Common myeloid progenitor, CD34-positive (primary cell): ENCODE measurements around the gene ACHE.

Experiments used
- CTCF ChIA-PET: fragments of 350-600 bp; sonication (Branson Sonifier 250); formaldehyde crosslinking; loops from one replicate; lab custom pipeline; 2021; ENCODE audit warnings: antibody characterized with exemption; lab: Charles Lee
- POLR2A ChIA-PET: fragments of 350-600 bp; sonication (Branson Sonifier 250); formaldehyde crosslinking; loops from one replicate; lab custom pipeline; 2021; ENCODE audit warnings: antibody characterized with exemption; lab: Charles Lee
- DNase-seq, 3 donors: peaks; one replicate each; pipeline versions ENCODE4 v3.0.0 to v3.0.0-alpha.2; 2013
- H3K27ac ChIP-seq, 2 experiments: 1 replicate in 1 of 2; 2 replicates in 1 of 2; pipeline ENCODE4 v1.7.0; 2013; ENCODE audit warnings: inconsistent platforms in 2 of 2, low read length in 2 of 2, mild to moderate bottlenecking in 2 of 2, low read depth in 1 of 2, moderate library complexity in 1 of 2; ENCODE audit not compliant: severe bottlenecking in 2 of 2, insufficient read depth in 1 of 2, poor library complexity in 1 of 2
- H3K27me3 ChIP-seq, 5 experiments: replicated peaks in 2 of 5; 1 replicate in 3 of 5; 2 replicates in 2 of 5; pipeline versions ENCODE4 v1.6.1 to v1.7.0; 2013; ENCODE audit warnings: low read length in 4 of 5, mild to moderate bottlenecking in 2 of 5, moderate library complexity in 2 of 5, inconsistent platforms in 1 of 5; ENCODE audit not compliant: insufficient read depth in 5 of 5, control insufficient read depth in 4 of 5
- H3K36me3 ChIP-seq, 4 experiments: 1 replicate in 2 of 4; 2 replicates in 2 of 4; pipeline versions ENCODE4 v1.6.1 to v1.7.0; 2013; ENCODE audit warnings: low read length in 3 of 4, control low read depth in 1 of 4, mild to moderate bottlenecking in 1 of 4; ENCODE audit not compliant: control insufficient read depth in 4 of 4, insufficient read depth in 4 of 4
- H3K4me1 ChIP-seq, 4 experiments: 1 replicate in 3 of 4; 2 replicates in 1 of 4; pipeline versions ENCODE4 v1.6.1 to v1.7.1; 2013; ENCODE audit warnings: low read length in 3 of 4, mild to moderate bottlenecking in 3 of 4, control low read depth in 1 of 4, inconsistent platforms in 1 of 4, moderate library complexity in 1 of 4; ENCODE audit not compliant: control insufficient read depth in 4 of 4, insufficient read depth in 4 of 4; ENCODE audit errors: control extremely low read depth in 1 of 4
- H3K4me3 ChIP-seq, 7 experiments: 1 replicate in 4 of 7; 2 replicates in 3 of 7; pipeline versions ENCODE4 v1.5.1 to v1.7.0; 2013; ENCODE audit warnings: mild to moderate bottlenecking in 7 of 7, low read length in 6 of 7, moderate library complexity in 6 of 7, inconsistent platforms in 2 of 7, low read depth in 2 of 7, control low read depth in 1 of 7; ENCODE audit not compliant: insufficient read depth in 4 of 7, control insufficient read depth in 1 of 7; ENCODE audit errors: extremely low read depth in 1 of 7
- H3K9me3 ChIP-seq, 5 experiments: 1 replicate in 4 of 5; 2 replicates in 1 of 5; pipeline versions ENCODE4 v1.6.1 to v1.7.1; 2013; ENCODE audit warnings: low read length in 4 of 5, mild to moderate bottlenecking in 2 of 5, inconsistent platforms in 1 of 5, low read depth in 1 of 5, moderate library complexity in 1 of 5; ENCODE audit not compliant: control insufficient read depth in 4 of 5, insufficient read depth in 2 of 5; ENCODE audit errors: control extremely low read depth in 1 of 5
- WGBS: methylation state at CpG from one replicate; pipeline ENCODE4 v1.1.5; 2013; ENCODE audit not compliant: insufficient coverage; 5-methylcytosine and 5-hydroxymethylcytosine counted together

The ACHE gene

DNA sequence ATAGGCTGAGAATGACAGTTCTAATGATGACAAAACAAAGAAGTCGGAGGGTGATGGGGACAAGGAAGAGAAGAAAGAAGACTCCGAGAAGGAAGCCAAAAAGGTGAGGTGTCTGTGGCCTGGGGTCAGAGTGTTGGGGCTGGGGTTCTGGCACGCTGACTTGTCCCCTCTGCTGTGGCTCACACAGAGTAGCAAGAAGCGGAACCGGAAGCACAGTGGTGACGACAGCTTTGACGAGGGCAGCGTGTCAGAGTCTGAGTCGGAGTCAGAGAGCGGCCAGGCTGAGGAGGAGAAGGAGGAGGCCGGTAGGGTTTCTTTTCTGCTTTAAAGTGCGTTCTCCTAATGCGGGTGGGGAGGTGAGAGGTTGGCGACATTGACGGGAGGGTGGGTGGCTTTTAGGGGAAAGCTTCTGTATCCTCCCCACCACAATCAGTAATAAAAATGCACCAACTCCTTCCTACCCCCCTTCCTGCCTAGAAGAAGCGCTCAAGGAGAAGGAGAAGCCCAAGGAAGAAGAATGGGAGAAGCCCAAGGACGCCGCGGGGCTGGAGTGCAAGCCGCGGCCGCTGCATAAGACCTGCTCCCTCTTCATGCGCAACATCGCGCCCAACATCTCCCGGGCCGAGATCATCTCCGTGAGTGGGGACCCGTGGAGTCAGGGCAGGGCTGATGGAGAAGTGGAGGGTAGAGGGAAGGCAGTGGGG lies 10.8 kb downstream of the ACHE start:
- CTCF ChIA-PET: no interaction called here
- DNase-seq: no peak
- Histone ChIP-seq H3K27me3 (no peaks in the 10 kb centered on the region), H3K27ac (no peak overlapping the region), H3K4me3 (no peak overlapping the region), H3K9me3 (no peaks in the 10 kb centered on the region), H3K4me1 (peaks cover 4 to 47% (median 41%) of the 10 kb centered on the region in 4 experiments), H3K36me3 (peaks cover 16 to 85% (median 63%) of the 10 kb centered on the region in 4 experiments)
- 95% methylated on average over 23 of the region's 29 CpGs for WGBS
- POLR2A ChIA-PET: interaction anchor here (1.2 kb wide), 1 partner anchor 10 kb away, joined by 6 read pairs; the partner anchor contains the start of gene SRRT

DNA sequence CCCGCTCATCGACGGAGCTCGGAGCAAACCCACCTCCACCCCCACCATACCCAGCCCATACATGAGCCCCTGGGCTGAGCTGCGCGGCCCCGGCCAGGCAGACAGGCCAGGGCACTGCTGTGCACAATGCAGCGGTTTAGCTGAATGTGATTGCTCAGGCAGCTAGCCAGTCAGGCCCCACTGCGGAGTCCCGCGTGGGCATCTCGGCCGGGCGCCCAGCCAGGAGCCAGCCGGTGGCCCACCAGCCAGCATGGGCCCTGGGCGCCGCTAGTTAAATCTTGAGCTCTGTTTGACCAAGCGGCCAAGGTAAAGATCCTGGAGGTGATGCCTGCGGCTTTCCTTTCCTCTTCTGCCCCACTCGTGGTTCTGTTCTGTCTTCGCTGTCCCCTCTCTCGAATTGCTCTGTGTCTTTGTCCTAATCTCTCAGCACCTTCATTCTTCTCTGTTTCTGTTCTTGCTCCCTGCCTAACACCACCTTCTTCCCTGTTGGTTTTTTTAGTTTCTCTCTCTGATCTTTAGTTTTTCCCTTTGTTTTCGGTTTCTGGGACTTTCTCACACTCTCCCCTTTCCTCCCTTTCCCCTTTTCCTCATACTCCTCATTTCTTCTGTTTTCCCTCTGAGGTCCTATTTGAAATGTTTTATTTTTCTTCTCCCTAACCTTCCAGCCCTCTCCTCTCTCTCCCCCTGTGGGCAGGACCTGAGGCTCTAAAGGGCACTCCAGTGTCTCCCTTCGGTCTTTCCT lies 12.7 kb downstream of the ACHE start:
- DNase-seq: no peak
- POLR2A ChIA-PET: no interaction called here
- WGBS: 95% methylated on average over 18 of the region's 24 CpGs
- H3K4me1 ChIP-seq: peaks cover under 1 to 30% (median 25%) of the 10 kb centered on the region in 4 experiments
- no peak overlapping the region for H3K4me3 ChIP-seq
- CTCF ChIA-PET: no interaction called here
- no peaks in the 10 kb centered on the region for H3K27me3 ChIP-seq
- peaks cover 16 to 90% (median 68%) of the 10 kb centered on the region in 4 experiments for H3K36me3 ChIP-seq
- no peak overlapping the region for H3K27ac ChIP-seq
- no peaks in the 10 kb centered on the region for H3K9me3 ChIP-seq

DNA sequence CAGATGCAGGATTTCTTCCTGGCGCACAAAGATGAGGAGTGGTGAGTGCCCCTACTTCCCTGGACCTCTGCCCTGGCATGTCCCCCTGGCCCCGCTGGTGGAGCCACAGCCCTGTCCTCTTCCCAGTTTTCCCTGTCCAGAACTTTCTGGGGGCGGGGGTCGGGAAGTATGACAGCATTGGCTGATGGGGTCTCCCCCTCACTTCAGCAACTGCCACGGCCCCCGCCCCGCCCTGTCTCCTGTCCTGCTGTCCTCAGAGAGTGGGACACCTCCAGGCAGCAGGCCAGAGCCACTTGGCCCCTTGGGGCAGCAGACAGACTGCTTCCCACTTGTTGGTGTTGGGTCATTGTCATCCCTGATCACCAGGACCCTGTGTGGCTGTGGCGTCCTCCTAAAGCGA lies 13.5 kb downstream of the ACHE start:
- WGBS: 95% methylated on average over 7 of the region's 9 CpGs
- Histone ChIP-seq H3K9me3 (no peaks in the 10 kb centered on the region), H3K4me3 (no peak overlapping the region), H3K27me3 (no peaks in the 10 kb centered on the region), H3K4me1 (peaks cover 0 to 23% (median 18%) of the 10 kb centered on the region in 4 experiments), H3K27ac (no peak overlapping the region), H3K36me3 (peaks cover 16 to 92% (median 69%) of the 10 kb centered on the region in 4 experiments)
- POLR2A ChIA-PET: interaction anchor here (0.6 kb wide), 1 partner anchor 225 kb away, joined by 5 read pairs; no protein-coding TSS in a partner anchor
- no peak for DNase-seq
- CTCF ChIA-PET: no interaction called here

DNA sequence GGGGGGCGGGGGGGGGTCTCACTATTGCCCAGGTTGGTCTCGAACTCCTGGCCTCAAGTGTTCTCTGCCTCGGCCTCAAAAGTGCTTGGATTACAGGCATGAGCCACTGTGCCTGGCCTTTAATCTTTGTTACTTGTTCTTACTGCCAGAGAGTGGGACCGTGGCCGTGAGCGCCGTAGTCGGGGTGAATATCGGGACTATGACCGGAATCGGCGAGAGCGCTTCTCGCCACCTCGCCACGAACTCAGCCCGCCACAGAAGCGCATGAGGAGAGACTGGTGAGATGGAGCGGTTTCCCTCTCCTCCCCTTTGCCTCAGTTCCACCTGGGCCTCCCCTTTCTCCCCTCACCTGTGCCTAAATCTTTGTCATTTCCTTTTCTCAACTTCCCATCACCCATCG lies 14.6 kb downstream of the ACHE start:
- DNase-seq: no peak
- CTCF ChIA-PET: no interaction called here
- POLR2A ChIA-PET: no interaction called here
- no peak overlapping the region for H3K27ac ChIP-seq
- peaks cover 1 to 21% (median 11%) of the 10 kb centered on the region in 4 experiments for H3K4me1 ChIP-seq
- H3K9me3 ChIP-seq: no peaks in the 10 kb centered on the region
- H3K36me3 ChIP-seq: peaks cover 14 to 88% (median 64%) of the 10 kb centered on the region in 4 experiments
- H3K4me3 ChIP-seq: no peak overlapping the region
- H3K27me3 ChIP-seq: no peaks in the 10 kb centered on the region
- 96% methylated on average over 13 of the region's 20 CpGs for WGBS

DNA sequence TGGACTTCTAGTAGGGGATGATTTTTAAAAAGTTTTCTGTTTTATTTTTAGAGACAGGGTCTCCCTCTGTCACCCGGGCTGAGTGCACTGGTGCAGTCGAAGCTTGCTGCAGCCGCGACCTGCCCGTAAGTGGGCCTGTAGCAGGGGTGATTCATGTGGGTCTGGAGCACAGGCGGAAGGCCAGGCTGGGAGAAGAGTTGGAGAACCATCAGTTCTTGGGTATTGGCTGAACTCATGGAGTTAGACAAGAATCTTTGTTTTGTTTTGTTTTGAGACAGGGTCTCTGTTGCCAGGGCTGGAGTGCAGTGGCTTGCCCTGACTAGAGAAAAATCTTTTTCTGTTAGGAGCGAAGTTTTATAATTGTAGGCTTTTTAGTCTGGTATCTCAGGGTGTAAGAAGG lies 15.0 kb downstream of the ACHE start:
- ChIA-PET POLR2A (no interaction called here), CTCF (no interaction called here)
- no peak for DNase-seq
- H3K4me1 ChIP-seq: peaks cover 4 to 22% (median 13%) of the 10 kb centered on the region in 4 experiments
- H3K27ac ChIP-seq: no peak overlapping the region
- 98% methylated on average over 5 of the region's 7 CpGs for WGBS
- no peaks in the 10 kb centered on the region for H3K9me3 ChIP-seq
- no peaks in the 10 kb centered on the region for H3K27me3 ChIP-seq
- no peak overlapping the region for H3K4me3 ChIP-seq
- H3K36me3 ChIP-seq: peaks cover 10 to 83% (median 59%) of the 10 kb centered on the region in 4 experiments

DNA sequence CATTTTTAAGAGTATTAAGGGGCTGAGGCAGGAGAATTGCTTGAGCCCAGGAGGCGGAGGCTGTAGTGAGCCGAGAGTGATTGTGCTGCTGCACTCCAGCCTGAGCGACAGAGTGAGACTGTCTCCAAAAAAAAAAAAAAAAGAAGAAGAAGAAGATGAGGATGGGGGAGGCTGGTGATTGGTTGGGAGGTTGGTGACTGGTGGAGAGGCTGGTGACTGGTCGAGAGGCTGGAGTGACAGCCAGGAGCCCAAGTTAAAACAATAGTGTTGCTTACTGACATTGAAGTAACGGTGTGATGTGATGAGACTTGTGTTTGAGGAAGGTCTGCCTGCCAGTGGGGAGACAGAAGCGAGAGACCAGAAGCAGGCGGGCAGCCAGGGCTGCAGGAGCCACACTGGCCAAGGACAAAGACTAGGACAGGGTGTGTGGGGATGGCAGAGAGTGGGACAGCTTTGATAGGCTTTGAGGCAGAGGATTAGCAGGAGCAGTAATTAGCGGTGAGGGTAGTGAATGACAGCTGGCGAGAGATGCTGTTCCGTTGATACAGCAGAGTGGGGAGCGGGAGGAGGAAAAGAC lies 15.9 kb downstream of the ACHE start:
- peaks cover 7 to 23% (median 15%) of the 10 kb centered on the region in 4 experiments for H3K4me1 ChIP-seq
- H3K27ac ChIP-seq: no peak overlapping the region
- POLR2A ChIA-PET: no interaction called here
- H3K4me3 ChIP-seq: no peak overlapping the region
- H3K9me3 ChIP-seq: no peaks in the 10 kb centered on the region
- peaks cover 8 to 74% (median 54%) of the 10 kb centered on the region in 4 experiments for H3K36me3 ChIP-seq
- no peak for DNase-seq
- WGBS: 90% methylated on average over 11 of the region's 11 CpGs
- CTCF ChIA-PET: no interaction called here
- no peaks in the 10 kb centered on the region for H3K27me3 ChIP-seq
